ENCODE data around the gene C16orf74.

- no peak for TF ChIP-seq EP300 (IDR thresholded peaks at IDR 0.05)
- no peak for TF ChIP-seq POLR2AphosphoS5 (IDR thresholded peaks at IDR 0.05)
- TF ChIP-seq CTCF (IDR thresholded peaks at IDR 0.05): no peak
Measured at GRCh38 chr16:85719605-85720301, 31.1 kb downstream of the C16orf74 start.
